GM19351 (cell line): ENCODE data around the gene CBFA2T3.
A peak's percentile ranks its signal among the peaks of the same experiment; 100 is the strongest.

ENCODE experiments used
- ATAC-seq: cut with Tn5 transposase; IDR thresholded peaks from one replicate; pipeline ENCODE4 v1.9.1; 2021; ENCODE audit warnings: mild to moderate bottlenecking, moderate library complexity; ENCODE audit not compliant: unreplicated experiment

CBFA2T3 gene

GRCh38 chr16:88977812-88978607 is 1.0 kb upstream of the CBFA2T3 start:
- ATAC-seq: no peak

GRCh38 chr16:88976366-88977017 is 515 bp downstream of the CBFA2T3 start:
- ATAC-seq: no peak

- ATAC-seq: no peak
These were observed 1.4 kb downstream of the CBFA2T3 start for GRCh38 chr16:88975511-88976061.

DNA sequence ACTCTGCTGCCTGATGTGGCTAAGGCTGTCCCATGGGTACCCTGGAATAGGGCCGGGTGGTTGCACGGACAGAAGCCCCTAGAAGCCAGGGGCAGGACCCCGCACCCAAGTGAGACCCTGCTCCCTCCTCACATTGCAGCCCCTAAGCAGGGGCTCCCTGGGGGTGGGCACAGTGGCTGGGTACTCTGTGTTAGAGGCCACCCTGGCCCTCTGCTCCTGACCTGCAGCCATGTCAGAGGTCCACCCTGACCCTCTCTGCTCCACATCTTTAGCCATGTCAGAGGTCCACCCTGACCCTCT is 2.1 kb downstream of the CBFA2T3 start:
- ATAC-seq: no peak

DNA sequence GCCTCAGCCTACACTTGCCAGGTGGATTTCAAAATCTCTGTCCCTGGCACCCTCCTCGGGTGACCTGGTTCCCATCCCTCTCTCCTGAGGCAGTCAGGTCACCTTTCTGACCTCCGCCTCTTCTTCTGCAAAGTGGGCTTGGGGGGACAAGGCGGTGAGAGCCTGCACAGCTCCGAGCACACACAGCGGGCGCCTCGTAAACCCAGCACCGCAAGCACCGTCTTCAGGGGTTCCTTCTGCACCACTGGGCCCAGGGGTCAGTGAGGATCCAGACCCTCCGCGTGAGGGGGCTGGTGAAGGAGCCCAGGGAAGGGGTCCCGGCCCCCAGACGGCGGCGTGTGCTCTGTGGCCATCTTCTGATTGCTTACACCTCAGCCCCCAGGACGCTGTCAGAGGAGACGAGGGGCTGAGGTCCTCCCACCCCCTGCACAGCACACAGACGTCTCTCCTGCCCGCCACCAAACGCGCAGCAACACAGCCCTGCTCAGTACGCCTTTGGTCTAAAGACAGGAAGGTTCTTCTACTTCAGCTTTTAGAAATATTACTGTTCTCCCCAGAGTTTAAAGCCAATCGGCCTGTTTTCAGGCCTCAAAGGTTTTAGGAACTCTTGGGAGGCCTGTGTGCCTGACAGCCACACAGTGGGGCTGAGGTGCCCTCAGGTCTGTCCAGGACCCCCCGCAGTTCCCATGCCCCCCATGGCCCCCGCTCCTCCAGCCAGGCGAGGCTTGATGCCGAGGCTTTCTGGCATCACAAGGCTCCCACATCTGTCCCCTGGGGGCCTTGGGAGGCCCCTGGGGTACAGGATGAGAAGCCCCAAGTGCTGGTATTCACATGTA is 2.7 kb downstream of the CBFA2T3 start:
- ATAC-seq: no peak

DNA sequence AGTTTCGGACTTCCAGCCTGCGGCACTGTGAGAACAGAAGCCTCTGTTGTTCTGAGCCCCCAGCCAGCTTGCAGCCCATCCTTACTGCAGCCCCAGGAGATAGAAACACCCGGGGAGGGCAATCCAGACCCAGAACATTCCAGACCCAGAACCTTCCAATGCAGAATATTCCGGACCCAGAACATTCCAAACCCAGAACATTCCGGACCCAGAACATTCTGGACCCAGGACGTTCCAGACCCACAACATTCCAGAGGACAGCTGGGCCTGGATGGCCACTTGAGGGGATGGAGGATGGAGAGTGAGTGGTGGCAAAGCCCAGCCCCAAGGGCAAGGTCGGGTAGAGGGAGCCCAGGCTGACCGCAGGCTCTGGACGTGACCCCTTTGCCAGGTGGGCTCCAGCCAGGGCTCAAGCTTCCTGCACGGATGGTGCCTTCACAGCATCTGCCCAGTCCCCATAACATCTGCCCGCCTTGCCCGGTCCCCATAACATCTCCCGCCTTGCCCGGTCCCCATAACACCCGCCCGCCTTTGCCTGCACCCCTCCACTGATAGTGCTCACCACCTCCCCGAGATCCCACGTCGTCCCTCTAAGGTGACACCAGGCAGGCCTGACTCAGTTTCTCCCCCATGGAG is 3.5 kb downstream of the CBFA2T3 start:
- no peak for ATAC-seq

- no peak for ATAC-seq
These were observed 4.0 kb downstream of the CBFA2T3 start for GRCh38 chr16:88973007-88973410.

DNA sequence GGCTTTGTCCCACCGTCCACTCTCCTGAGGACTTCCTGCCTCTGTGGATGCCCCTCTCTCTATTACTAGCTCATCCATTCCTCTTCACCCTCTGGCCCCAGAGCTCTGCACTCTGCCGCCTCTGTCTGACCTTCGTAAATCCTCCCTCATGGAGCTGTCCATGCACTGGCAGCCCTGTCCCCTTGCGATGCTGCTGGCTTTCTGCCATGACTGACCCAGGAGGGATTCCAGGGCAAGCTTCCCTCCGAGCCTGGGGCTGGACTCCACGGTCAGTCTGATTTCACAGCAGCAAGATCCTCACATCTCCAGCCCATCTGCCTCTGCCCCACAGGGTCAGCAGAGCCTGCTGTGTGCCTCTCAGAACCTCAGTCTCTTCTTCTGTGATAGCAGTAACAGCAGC is 4.7 kb downstream of the CBFA2T3 start:
- ATAC-seq: no peak

- ATAC-seq: peak; percentile 32
These were observed 5.5 kb downstream of the CBFA2T3 start for GRCh38 chr16:88971371-88972097.

- no peak for ATAC-seq
These were observed 6.4 kb downstream of the CBFA2T3 start for GRCh38 chr16:88970539-88971065.

- ATAC-seq: no peak
These were observed 7.0 kb downstream of the CBFA2T3 start for GRCh38 chr16:88970050-88970449.

DNA sequence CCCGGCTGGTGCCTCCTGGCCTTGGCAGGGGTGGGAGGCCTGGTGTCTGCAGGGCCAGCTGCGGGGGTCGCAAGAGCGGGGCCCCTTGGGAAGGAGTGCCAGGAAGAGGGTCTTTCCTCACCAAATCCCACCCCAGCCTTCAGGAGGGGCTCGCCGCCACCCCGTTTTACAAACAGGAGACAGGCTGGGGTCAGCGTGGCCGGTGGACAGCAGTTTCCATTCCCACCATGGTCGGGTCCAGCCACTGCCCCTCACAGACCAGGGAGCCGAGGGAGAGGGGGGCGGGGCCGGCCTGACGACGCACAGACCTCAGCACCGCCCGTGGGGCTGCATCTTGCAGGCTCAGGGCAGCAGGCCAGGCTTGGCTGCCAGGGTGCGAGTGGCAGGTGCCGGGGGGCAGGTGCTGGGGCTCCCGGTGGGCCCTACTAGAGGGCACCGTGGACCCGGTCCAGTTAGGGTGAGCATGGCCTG is 7.6 kb downstream of the CBFA2T3 start:
- ATAC-seq: no peak

DNA sequence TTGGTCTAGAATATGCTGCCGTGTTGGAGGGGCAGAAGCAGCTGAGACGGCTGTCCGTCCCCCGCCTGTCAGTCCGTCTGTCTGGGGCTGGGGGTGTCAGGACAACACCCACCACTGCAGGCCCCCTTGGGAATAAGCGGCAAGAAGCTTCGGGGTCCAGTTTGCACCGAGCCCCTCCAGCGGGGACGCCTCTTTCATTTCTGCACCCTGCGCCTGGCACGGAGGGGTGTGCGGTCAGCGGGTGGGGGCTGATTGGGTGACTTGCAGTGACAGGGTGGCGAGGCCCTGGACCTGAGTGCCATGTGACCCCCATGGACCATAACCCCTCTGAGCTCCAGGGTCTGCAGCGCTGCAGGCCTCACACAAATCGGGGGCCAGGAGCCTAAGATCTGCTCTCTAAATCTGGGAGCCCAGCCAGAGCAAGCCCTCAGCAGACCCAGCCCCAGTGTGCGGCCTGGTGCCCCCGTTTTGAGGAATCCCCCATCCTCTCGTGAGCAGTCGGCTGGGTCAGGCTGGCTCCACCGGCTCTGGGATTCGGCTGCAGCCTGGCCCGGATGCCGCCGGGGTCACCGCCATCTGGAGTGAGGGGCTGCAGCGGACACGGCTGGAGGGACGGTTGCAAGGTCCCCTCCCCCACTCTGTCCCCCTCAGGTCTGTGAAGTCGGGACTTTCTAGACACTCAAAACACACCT is 8.3 kb downstream of the CBFA2T3 start:
- no peak for ATAC-seq

DNA sequence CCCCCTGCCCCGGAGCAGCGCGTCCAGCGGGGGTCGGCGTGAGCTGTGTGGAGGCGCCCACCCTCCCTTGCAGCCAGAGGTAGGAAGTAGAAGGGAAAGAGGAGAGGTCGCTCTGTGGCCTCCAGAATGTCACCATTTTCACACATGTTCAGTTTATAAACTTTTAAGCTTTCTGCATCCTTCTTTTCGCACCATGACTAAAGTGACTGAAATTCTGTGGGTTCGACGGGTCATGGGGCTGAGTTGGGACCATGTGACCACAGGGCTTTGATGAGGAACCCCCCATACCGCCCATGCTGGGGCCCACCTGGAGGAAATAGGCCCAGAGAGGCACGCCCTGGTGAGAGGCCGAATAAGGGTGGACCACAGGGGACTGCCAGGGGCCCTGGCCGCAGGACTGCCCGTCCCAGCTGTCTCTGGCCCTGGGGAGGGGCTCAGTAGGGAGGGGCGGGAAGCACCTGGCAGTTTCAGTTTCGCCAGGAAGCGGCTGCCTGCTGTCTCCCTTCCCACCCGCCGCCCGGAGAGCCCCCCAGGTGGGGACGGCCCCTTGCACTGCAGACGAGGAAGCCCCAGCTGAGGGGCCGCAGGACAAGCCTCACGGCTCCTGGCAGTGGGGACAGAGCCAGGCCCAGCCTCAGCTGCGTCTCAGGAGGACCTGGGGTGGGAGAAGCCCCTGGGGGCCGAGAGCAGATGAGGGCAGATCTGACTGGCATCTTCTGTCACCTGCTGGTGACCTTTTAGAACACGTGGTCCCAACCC is 9.0 kb downstream of the CBFA2T3 start:
- ATAC-seq: peak; percentile 46

DNA sequence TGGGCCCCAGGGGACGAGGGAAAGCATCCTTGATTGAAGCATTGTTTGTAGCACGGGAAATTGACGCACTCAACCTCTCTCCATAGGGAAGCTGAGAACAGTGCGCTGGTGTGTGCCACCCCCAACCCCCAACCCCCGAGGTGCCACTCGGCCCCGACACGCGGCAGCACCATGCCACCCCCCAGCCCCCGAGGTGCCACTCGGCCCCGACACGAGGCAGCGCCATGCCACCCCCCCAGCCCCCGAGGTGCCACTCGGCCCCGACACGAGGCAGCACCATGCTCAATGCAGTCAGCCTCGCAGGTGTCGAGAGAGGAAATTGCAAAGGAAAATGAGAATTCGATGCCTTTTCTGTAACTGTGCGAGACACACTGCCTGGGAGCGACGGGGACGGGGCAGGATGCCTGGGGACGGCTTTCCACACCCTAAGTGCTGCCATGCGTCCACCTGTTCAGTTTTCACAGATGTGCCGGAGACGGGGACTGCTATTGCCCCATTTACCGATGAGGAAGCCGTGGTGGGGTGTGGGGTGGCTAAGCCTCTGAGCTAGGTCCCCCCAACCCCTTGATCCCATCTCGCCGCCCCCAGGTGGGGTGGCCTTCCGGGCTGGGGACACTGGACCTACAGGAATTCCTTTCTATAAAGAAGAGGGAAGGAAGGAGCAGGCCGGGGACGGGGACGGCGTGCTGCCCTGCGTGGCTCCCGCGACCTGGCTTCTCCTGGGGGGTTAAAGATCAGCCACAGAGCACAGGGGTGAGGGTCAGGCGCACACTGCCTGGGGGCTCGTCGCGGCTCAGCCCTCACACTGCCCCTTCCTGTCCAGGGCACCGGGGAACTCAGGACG is 9.8 kb downstream of the CBFA2T3 start:
- ATAC-seq: no peak

DNA sequence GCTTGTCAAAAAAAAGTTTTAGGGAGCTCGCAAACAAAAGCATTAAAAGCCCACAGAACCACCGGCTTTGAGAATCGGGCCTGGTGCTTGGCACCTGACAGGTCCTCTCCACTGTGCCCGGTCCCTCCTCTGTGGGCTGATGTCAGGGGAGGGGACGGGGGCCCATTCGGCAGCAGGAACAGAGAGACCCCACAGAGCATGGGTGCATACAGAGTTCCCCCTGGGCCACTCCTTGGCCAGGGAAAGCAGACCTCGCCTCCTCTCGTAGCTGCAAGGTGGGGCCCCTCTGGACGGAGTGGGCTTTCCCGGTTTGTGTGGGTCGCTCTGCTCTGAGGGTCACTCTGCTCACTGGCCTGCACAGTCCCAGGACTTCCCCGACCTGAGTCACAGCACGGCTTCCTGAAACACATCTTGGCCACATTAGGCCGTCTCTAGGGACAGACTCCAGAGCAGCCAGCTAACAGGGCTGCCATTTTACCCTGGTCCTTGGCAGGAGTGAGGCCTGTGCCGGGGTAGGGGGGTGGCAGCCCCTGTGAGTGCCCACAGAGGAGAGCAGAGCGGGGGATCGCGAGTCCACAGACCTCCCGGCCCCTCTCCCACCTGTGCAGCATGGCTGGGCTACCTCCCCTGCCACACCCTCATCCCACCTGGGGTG is 11.1 kb downstream of the CBFA2T3 start:
- no peak for ATAC-seq

GRCh38 chr16:88965411-88965810 is 11.6 kb downstream of the CBFA2T3 start:
- no peak for ATAC-seq
